H9 (cell line): ENCODE data around the gene NARS2. TPM values are rescaled to one million over a fixed set of nuclear protein-coding genes. Genes with fewer than 3 reads are reported as not detected.

Source experiments
- DNase-seq: peaks from one replicate; pipeline ENCODE4 v3.0.0-alpha.2; 2017
- H2AFZ ChIP-seq: one replicate; pipeline ENCODE4 v1.6.1; 2013; ENCODE audit warnings: mild to moderate bottlenecking, low read length, control low read depth, moderate library complexity
- H2AK5ac ChIP-seq: 2 replicates; pipeline ENCODE4 v1.6.1; 2013; ENCODE audit warnings: low read length, control low read depth, mixed read lengths; ENCODE audit not compliant: insufficient read length
- H2BK120ac ChIP-seq: one replicate; pipeline ENCODE4 v1.6.1; 2013; ENCODE audit warnings: low read depth, mild to moderate bottlenecking, low read length, control low read depth, inconsistent platforms; ENCODE audit not compliant: poor library complexity, severe bottlenecking
- H2BK12ac ChIP-seq: 2 replicates; pipeline ENCODE4 v1.6.1; 2013; ENCODE audit warnings: low read length, control low read depth, mixed read lengths, low read depth; ENCODE audit not compliant: insufficient read length
- H2BK15ac ChIP-seq: 2 replicates; pipeline ENCODE4 v1.6.1; 2013; ENCODE audit warnings: low read depth, low read length, control low read depth
- H2BK20ac ChIP-seq: one replicate; pipeline ENCODE4 v1.6.1; 2013; ENCODE audit warnings: low read depth, mild to moderate bottlenecking, low read length, control low read depth, inconsistent platforms; ENCODE audit not compliant: poor library complexity, severe bottlenecking
- H2BK5ac ChIP-seq: 2 replicates; pipeline ENCODE4 v1.6.1; 2013; ENCODE audit warnings: low read length, control low read depth, mixed read lengths; ENCODE audit not compliant: insufficient read length
- H3K14ac ChIP-seq: 2 replicates; pipeline ENCODE4 v1.6.1; 2013; ENCODE audit warnings: low read length, control low read depth; ENCODE audit not compliant: insufficient read depth
- H3K18ac ChIP-seq: 2 replicates; pipeline ENCODE4 v1.6.1; 2013; ENCODE audit warnings: low read depth, mild to moderate bottlenecking, mixed read lengths, low read length, control low read depth; ENCODE audit not compliant: insufficient read length
- H3K23ac ChIP-seq: 2 replicates; pipeline ENCODE4 v1.6.1; 2013; ENCODE audit warnings: low read length, control low read depth, mixed read lengths, low read depth; ENCODE audit not compliant: insufficient read length
- H3K23me2 ChIP-seq: 2 replicates; pipeline ENCODE4 v1.6.1; 2013; ENCODE audit warnings: low read depth, mild to moderate bottlenecking, mixed read lengths, low read length, control low read depth; ENCODE audit not compliant: insufficient read length, poor library complexity, severe bottlenecking
- H3K27ac ChIP-seq: 2 replicates; pipeline ENCODE4 v1.5.1; 2013; ENCODE audit warnings: low read length, control low read depth, mixed read lengths, low read depth; ENCODE audit not compliant: insufficient read length
- H3K27me3 ChIP-seq: 2 replicates; pipeline ENCODE4 v1.6.1; 2013; ENCODE audit warnings: low read length, control low read depth, inconsistent platforms; ENCODE audit not compliant: insufficient read depth
- H3K4ac ChIP-seq: 2 replicates; pipeline ENCODE4 v1.6.1; 2013; ENCODE audit warnings: low read depth, mild to moderate bottlenecking, control low read depth, inconsistent platforms, low read length, moderate library complexity
- H3K4me1 ChIP-seq: 2 replicates; pipeline ENCODE4 v1.6.1; 2013; ENCODE audit warnings: low read length, control low read depth, inconsistent platforms; ENCODE audit not compliant: insufficient read depth
- H3K4me2 ChIP-seq: 2 replicates; pipeline ENCODE4 v1.6.1; 2013; ENCODE audit warnings: low read length, control low read depth, mixed read lengths; ENCODE audit not compliant: insufficient read length, insufficient read depth
- H3K56ac ChIP-seq: 2 replicates; pipeline ENCODE4 v1.6.1; 2013; ENCODE audit warnings: low read depth, mild to moderate bottlenecking, mixed read lengths, low read length, control low read depth; ENCODE audit not compliant: insufficient read length
- H3K79me1 ChIP-seq: 2 replicates; pipeline ENCODE4 v1.6.1; 2013; ENCODE audit warnings: low read depth, mild to moderate bottlenecking, moderate library complexity, low read length, control low read depth, inconsistent platforms; ENCODE audit not compliant: insufficient read depth, poor library complexity, severe bottlenecking
- H3K79me2 ChIP-seq: 2 replicates; pipeline ENCODE4 v1.6.1; 2013; ENCODE audit warnings: low read length, control low read depth, inconsistent platforms; ENCODE audit not compliant: insufficient read depth
- H3K9ac ChIP-seq: 2 replicates; pipeline ENCODE4 v1.6.1; 2013; ENCODE audit warnings: low read length, control low read depth, mixed read lengths; ENCODE audit not compliant: insufficient read length; ENCODE audit errors: extremely low read depth
- H3K9me3 ChIP-seq: one replicate; pipeline ENCODE4 v1.6.1; 2013; ENCODE audit warnings: low read depth, low read length, inconsistent platforms; ENCODE audit not compliant: control insufficient read depth
- H3T11ph ChIP-seq: one replicate; pipeline ENCODE4 v1.6.1; 2013; ENCODE audit warnings: mild to moderate bottlenecking, low read length, control low read depth, inconsistent platforms
- H4K20me1 ChIP-seq: one replicate; pipeline ENCODE4 v1.6.1; 2013; ENCODE audit not compliant: control insufficient read depth, insufficient read length, insufficient read depth
- H4K5ac ChIP-seq: 2 replicates; pipeline ENCODE4 v1.6.1; 2013; ENCODE audit warnings: low read depth, mild to moderate bottlenecking, mixed read lengths, low read length, control low read depth; ENCODE audit not compliant: insufficient read length
- H4K8ac ChIP-seq: replicated peaks from 2 replicates; pipeline ENCODE4 v1.6.1; 2013; ENCODE audit warnings: low read length, control low read depth, mixed read lengths, low read depth; ENCODE audit not compliant: insufficient read length
- H4K91ac ChIP-seq: 2 replicates; pipeline ENCODE4 v1.6.1; 2013; ENCODE audit warnings: low read depth, mild to moderate bottlenecking, moderate library complexity, mixed read lengths, low read length, control low read depth; ENCODE audit not compliant: insufficient read length
- H3K27ac Mint-ChIP-seq, 3 experiments: 2 replicates in 2 of 3; 3 replicates in 1 of 3; pipeline ENCODE4 v1.8.0; 2020 to 2021; ENCODE audit warnings: mixed read lengths in 3 of 3, mild to moderate bottlenecking in 1 of 3, moderate library complexity in 1 of 3
- H3K27me3 Mint-ChIP-seq: 2 replicates; pipeline ENCODE4 v1.8.0; 2021; ENCODE audit warnings: low read depth, mild to moderate bottlenecking, moderate library complexity, mixed read lengths
- H3K36me3 Mint-ChIP-seq, 3 experiments: 2 replicates in 2 of 3; 3 replicates in 1 of 3; pipeline ENCODE4 v1.8.0; 2020 to 2021; ENCODE audit warnings: low read depth in 3 of 3, mixed read lengths in 3 of 3; ENCODE audit not compliant: insufficient read depth in 1 of 3
- H3K4me1 Mint-ChIP-seq, 2 experiments: 2 replicates each; pipeline ENCODE4 v1.8.0; 2020; ENCODE audit warnings: mixed read lengths in 2 of 2
- H3K4me3 Mint-ChIP-seq, 2 experiments: 2 replicates in 1 of 2; 3 replicates in 1 of 2; pipeline ENCODE4 v1.8.0; 2020 to 2021; ENCODE audit warnings: mild to moderate bottlenecking in 2 of 2, mixed read lengths in 2 of 2, moderate library complexity in 1 of 2
- H3K9me3 Mint-ChIP-seq, 2 experiments: 2 replicates in 1 of 2; 3 replicates in 1 of 2; pipeline ENCODE4 v1.8.0; 2020; ENCODE audit warnings: mild to moderate bottlenecking in 2 of 2, mixed read lengths in 2 of 2, moderate library complexity in 1 of 2
- WGBS: extraction: QIAGEN DNeasy Blood & Tissue Kit; methylation state at CpG from one replicate; pipeline ENCODE4 v1.1.7; 2013; ENCODE audit warnings: missing lambda C conversion rate, low lambda C conversion rate, mixed read lengths; ENCODE audit not compliant: insufficient read length; ENCODE audit errors: extremely low coverage; 5-methylcytosine and 5-hydroxymethylcytosine counted together
- total RNA-seq: library from RNA; stranded (reverse); gene quantifications from 2 replicates; pipeline ENCODE4 v1.2.1, GENCODE V29; 2021
- TF ChIP-seq, protein P1 (sequence below): fragments of 200-600 bp; sonication (generic); conservative IDR thresholded peaks from 3 replicates; pipeline ENCODE4 v1.8.0; 2021; ENCODE audit warnings: antibody characterized with exemption, mild to moderate bottlenecking

The NARS2 gene
- total RNA-seq, 1 experiment from 2014 or later, result 29.7 TPM

DNA sequence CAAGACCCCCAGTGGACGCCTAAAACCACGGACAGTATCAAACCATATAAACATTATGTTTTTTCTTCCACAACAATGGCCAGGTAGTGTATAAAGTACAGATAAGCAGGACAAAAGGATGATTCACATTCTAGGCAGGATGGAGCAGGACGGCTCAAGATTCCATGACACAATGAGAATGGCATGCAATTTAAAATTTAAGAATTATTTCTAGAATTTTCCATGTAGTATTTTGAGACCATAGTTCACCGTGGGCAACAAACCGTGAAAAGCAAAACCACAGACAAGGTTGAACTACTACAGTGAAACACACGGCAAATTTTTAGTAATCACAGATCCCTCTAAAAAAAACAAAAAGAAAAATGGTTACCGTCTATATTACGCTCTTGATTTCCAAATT lies 7.5 kb downstream of the NARS2 start:
- no peak overlapping the region for H3K18ac ChIP-seq
- no peak overlapping the region for H2BK20ac ChIP-seq
- H4K5ac ChIP-seq, result no peak overlapping the region
- no peaks in the 10 kb centered on the region for H4K20me1 ChIP-seq
- no peak for DNase-seq
- H3K4me1 ChIP-seq, result no peaks in the 10 kb centered on the region
- no peak overlapping the region for H2AK5ac ChIP-seq
- no peak overlapping the region for H3K9ac ChIP-seq
- Mint-ChIP-seq H3K36me3 (peaks cover 14 to 54% (median 49%) of the 10 kb centered on the region in 3 experiments; a peak in 6 of 7 replicates), H3K4me1 (peaks cover 8 to 9% of the 10 kb centered on the region in 2 experiments), H3K9me3 (no peaks in the 10 kb centered on the region), H3K27ac (no peak overlapping the region), H3K4me3 (no peak overlapping the region), H3K27me3 (no peaks in the 10 kb centered on the region)
- H3K79me2 ChIP-seq, result peaks cover 2% of the 10 kb centered on the region; the same call in 1 of the 2 replicates
- H3K23ac ChIP-seq, result no peak overlapping the region
- no peak overlapping the region for H3K4me2 ChIP-seq
- H2BK12ac ChIP-seq, result no peak overlapping the region
- no peak overlapping the region for H3K27ac ChIP-seq
- no peak overlapping the region for H4K91ac ChIP-seq
- no peak overlapping the region for H2BK5ac ChIP-seq
- no CpG with 5 or more reads among the region's 8 CpGs for WGBS
- no peaks in the 10 kb centered on the region for H3K23me2 ChIP-seq
- no peak overlapping the region for H3T11ph ChIP-seq
- no peak overlapping the region for H2BK120ac ChIP-seq
- no peaks in the 10 kb centered on the region for H3K9me3 ChIP-seq
- no peak overlapping the region for H3K14ac ChIP-seq
- H3K79me1 ChIP-seq, result peaks cover 3% of the 10 kb centered on the region
- TF ChIP-seq, protein P1, sequence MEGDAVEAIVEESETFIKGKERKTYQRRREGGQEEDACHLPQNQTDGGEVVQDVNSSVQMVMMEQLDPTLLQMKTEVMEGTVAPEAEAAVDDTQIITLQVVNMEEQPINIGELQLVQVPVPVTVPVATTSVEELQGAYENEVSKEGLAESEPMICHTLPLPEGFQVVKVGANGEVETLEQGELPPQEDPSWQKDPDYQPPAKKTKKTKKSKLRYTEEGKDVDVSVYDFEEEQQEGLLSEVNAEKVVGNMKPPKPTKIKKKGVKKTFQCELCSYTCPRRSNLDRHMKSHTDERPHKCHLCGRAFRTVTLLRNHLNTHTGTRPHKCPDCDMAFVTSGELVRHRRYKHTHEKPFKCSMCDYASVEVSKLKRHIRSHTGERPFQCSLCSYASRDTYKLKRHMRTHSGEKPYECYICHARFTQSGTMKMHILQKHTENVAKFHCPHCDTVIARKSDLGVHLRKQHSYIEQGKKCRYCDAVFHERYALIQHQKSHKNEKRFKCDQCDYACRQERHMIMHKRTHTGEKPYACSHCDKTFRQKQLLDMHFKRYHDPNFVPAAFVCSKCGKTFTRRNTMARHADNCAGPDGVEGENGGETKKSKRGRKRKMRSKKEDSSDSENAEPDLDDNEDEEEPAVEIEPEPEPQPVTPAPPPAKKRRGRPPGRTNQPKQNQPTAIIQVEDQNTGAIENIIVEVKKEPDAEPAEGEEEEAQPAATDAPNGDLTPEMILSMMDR, result no peak
- H3K27me3 ChIP-seq, result no peaks in the 10 kb centered on the region
- H3K56ac ChIP-seq, result no peak overlapping the region
- H2BK15ac ChIP-seq, result no peak overlapping the region
- H3K4ac ChIP-seq, result no peak overlapping the region
- no peak overlapping the region for H2AFZ ChIP-seq
- H4K8ac ChIP-seq, result no peak overlapping the region
